Measurements from ENCODE around the gene PLEKHM3. TPM values are rescaled to one million over a fixed set of nuclear protein-coding genes. Genes with fewer than 3 reads are reported as not detected.

PLEKHM3 gene
- total and polyA plus RNA-seq, 2 of the 13 experiments (the other 11 are each of a cell fraction or from before 2014, with no cell fraction given) = 4.5 to 4.7 TPM

GRCh38 chr2:207983641-207984042 is 41.7 kb downstream of the PLEKHM3 start (continued):
- no peak for TF ChIP-seq AKNA (CRISPR knock-in tag; IDR thresholded peaks at IDR 0.05; ENCODE audit: borderline replicate concordance)

GRCh38 chr2:207978177-207978948 is 47.0 kb downstream of the PLEKHM3 start:
- Histone ChIP-seq H3K9me3 (ENCODE audit: low read length) (no peaks in the 10 kb centered on the region), H3K27ac (ENCODE audit: extremely low read length, insufficient read depth, low read length) (no peak overlapping the region), H3K4me3 (replicated peaks in 1 of 3; ENCODE audit: insufficient read depth in 1 of 3, low read depth in 2 of 3, low read length in 3 of 3) (no peak overlapping the region), H3K4me2 (ENCODE audit: low read depth, low read length) (no peak overlapping the region), H3K36me3 (replicated peaks in 1 of 2; ENCODE audit: control insufficient read depth in 1 of 2, insufficient read depth in 2 of 2, low read length in 2 of 2) (peaks cover 7 to 8% of the 10 kb centered on the region in 2 experiments; a peak in 4 of 5 replicates), H4K20me1 (ENCODE audit: insufficient read depth, low read length) (no peaks in the 10 kb centered on the region), H3K79me2 (ENCODE audit: insufficient read depth, low read length) (no peaks in the 10 kb centered on the region), H3K4me1 (ENCODE audit: insufficient read depth, low read length) (0 out of 2 replicates have a peak, but pooled peaks cover 2% of the 10 kb centered on the region), H3K9ac (ENCODE audit: insufficient read depth, low read depth, low read length) (no peak overlapping the region), H2AFZ (ENCODE audit: low read length) (no peak overlapping the region), H3K27me3 (ENCODE audit: control insufficient read depth in 1 of 2, insufficient read depth in 2 of 2, low read length in 2 of 2) (no peaks in the 10 kb centered on the region)
- no TSS peak for BruUV-seq (replicated peaks)
- TF ChIP-seq ATF4 (CRISPR knock-in tag; IDR thresholded peaks at IDR 0.05) = no peak
- TF ChIP-seq MEIS1 (CRISPR knock-in tag; IDR thresholded peaks at IDR 0.05; ENCODE audit: borderline replicate concordance) = no peak
- TF ChIP-seq HDAC6 (IDR thresholded peaks at IDR 0.05; ENCODE audit: low read depth, low read length) = no peak
- no peak for TF ChIP-seq ZNF572 (CRISPR knock-in tag; IDR thresholded peaks at IDR 0.05)
- no peak for TF ChIP-seq IKZF4 (CRISPR knock-in tag; IDR thresholded peaks at IDR 0.05; ENCODE audit: borderline replicate concordance, low read depth, not compliant biosample characterization)
- no peak for TF ChIP-seq PPARG (CRISPR knock-in tag; conservative IDR thresholded peaks at IDR 0.05)
- no peak for TF ChIP-seq KDM2A (CRISPR knock-in tag; IDR thresholded peaks at IDR 0.05; ENCODE audit: borderline replicate concordance, low read depth)
- no peak for TF ChIP-seq ZNF251 (CRISPR knock-in tag; IDR thresholded peaks at IDR 0.05)
- no peak for TF ChIP-seq MXD4 (CRISPR knock-in tag; IDR thresholded peaks at IDR 0.05)
- TF ChIP-seq THYN1 (CRISPR knock-in tag; IDR thresholded peaks at IDR 0.05; ENCODE audit: borderline replicate concordance, low read depth) = no peak
- no peak for TF ChIP-seq ZNF333 (CRISPR knock-in tag; IDR thresholded peaks at IDR 0.05; ENCODE audit: borderline replicate concordance)
- no peak for TF ChIP-seq ZBTB8A (CRISPR knock-in tag; IDR thresholded peaks at IDR 0.05; ENCODE audit: borderline replicate concordance, low read depth)
- no peak for TF ChIP-seq ZNF570 (CRISPR knock-in tag; IDR thresholded peaks at IDR 0.05; ENCODE audit: borderline replicate concordance)
- no peak for TF ChIP-seq ZNF546 (CRISPR knock-in tag; conservative IDR thresholded peaks at IDR 0.05)
- TF ChIP-seq NONO (IDR thresholded peaks at IDR 0.05) = no peak
- TF ChIP-seq NONO (CRISPR knock-in tag; conservative IDR thresholded peaks at IDR 0.05) = no peak
- ATAC-seq (peak; percentile 38; the same call in 1 of the 3 replicates), FAIRE-seq (no peak), DNase-seq (ENCODE audit: low spot score) (no peak)
- in situ Hi-C loops (cut with HindIII; ENCODE audit: extremely low pct_ligation_motif_present, low pct_unique_long_range_greater_than_20kb) = no loop called here
- CTCF ChIA-PET (ENCODE audit: low intra/inter-chr PET ratio, low total read pairs) = no interaction called here
- POLR2A ChIA-PET = no interaction called here
- WGBS (ENCODE audit: low lambda C conversion rate) = 93% methylated on average over 12 of the region's 12 CpGs
- intact Hi-C loops (cut with micrococcal nuclease; ENCODE audit: unreplicated experiment) = no loop called here

Measured in HepG2 (cell line).